Mesenchymal stem cell (in vitro differentiated cells and primary cell): ENCODE results near the gene SOWAHA.

Experiments used
- DNase-seq: peaks from one replicate; pipeline ENCODE4 v3.0.0-alpha.2; 2013
- H2AFZ ChIP-seq: one replicate; pipeline ENCODE4 v1.6.1; 2013; ENCODE audit warnings: low read depth, mild to moderate bottlenecking, control low read depth, inconsistent platforms, low read length, moderate library complexity
- H2AK5ac ChIP-seq: 2 replicates; pipeline ENCODE4 v1.6.1; 2013; ENCODE audit warnings: low read length, moderate library complexity, mild to moderate bottlenecking, inconsistent platforms; ENCODE audit not compliant: severe bottlenecking
- H2BK120ac ChIP-seq: one replicate; pipeline ENCODE4 v1.6.1; 2013; ENCODE audit warnings: low read depth, mild to moderate bottlenecking, inconsistent platforms, low read length, moderate library complexity
- H2BK12ac ChIP-seq, 2 experiments: one replicate each; pipeline ENCODE4 v1.6.1; 2013; ENCODE audit warnings: inconsistent platforms in 2 of 2, low read length in 2 of 2, mild to moderate bottlenecking in 2 of 2, moderate library complexity in 2 of 2, control low read depth in 1 of 2
- H2BK15ac ChIP-seq: one replicate; pipeline ENCODE4 v1.6.1; 2013; ENCODE audit warnings: mild to moderate bottlenecking, low read depth, inconsistent platforms; ENCODE audit not compliant: poor library complexity, severe bottlenecking
- H2BK5ac ChIP-seq: 2 replicates; pipeline ENCODE4 v1.6.1; 2013; ENCODE audit warnings: low read depth, mild to moderate bottlenecking, low read length, control low read depth, inconsistent platforms; ENCODE audit not compliant: poor library complexity, severe bottlenecking
- H3K14ac ChIP-seq, 2 experiments: one replicate each; pipeline ENCODE4 v1.6.1; 2013; ENCODE audit warnings: inconsistent platforms in 2 of 2, low read length in 2 of 2, control low read depth in 1 of 2, mild to moderate bottlenecking in 1 of 2, moderate library complexity in 1 of 2
- H3K18ac ChIP-seq, 2 experiments: one replicate each; pipeline ENCODE4 v1.6.1; 2013; ENCODE audit warnings: inconsistent platforms in 2 of 2, low read length in 2 of 2, control low read depth in 1 of 2, low read depth in 1 of 2, mild to moderate bottlenecking in 1 of 2
- H3K23ac ChIP-seq, 2 experiments: one replicate each; pipeline ENCODE4 v1.6.1; 2013; ENCODE audit warnings: inconsistent platforms in 2 of 2, low read length in 2 of 2, mild to moderate bottlenecking in 2 of 2, moderate library complexity in 2 of 2, control low read depth in 1 of 2
- H3K27ac ChIP-seq: 2 replicates; pipeline ENCODE4 v1.5.1; 2013; ENCODE audit warnings: mild to moderate bottlenecking, moderate library complexity, low read length, control low read depth, inconsistent platforms; ENCODE audit not compliant: poor library complexity, severe bottlenecking
- H3K27me3 ChIP-seq, 2 experiments: 2 replicates each; pipeline versions ENCODE4 v1.6.1 to v1.7.0; 2013; ENCODE audit warnings: low read length in 2 of 2, mild to moderate bottlenecking in 2 of 2, moderate library complexity in 2 of 2, control low read depth in 1 of 2, inconsistent platforms in 1 of 2; ENCODE audit not compliant: control insufficient read depth in 1 of 2, insufficient read depth in 1 of 2
- H3K36me3 ChIP-seq, 2 experiments: 2 replicates each; pipeline versions ENCODE4 v1.6.1 to v1.7.0; 2013; ENCODE audit warnings: low read length in 2 of 2, control low read depth in 1 of 2, inconsistent platforms in 1 of 2, low read depth in 1 of 2, mild to moderate bottlenecking in 1 of 2; ENCODE audit not compliant: insufficient read depth in 2 of 2, control insufficient read depth in 1 of 2
- H3K4ac ChIP-seq, 2 experiments: one replicate each; pipeline ENCODE4 v1.6.1; 2013; ENCODE audit warnings: inconsistent platforms in 2 of 2, low read length in 2 of 2, mild to moderate bottlenecking in 2 of 2, moderate library complexity in 2 of 2, control low read depth in 1 of 2, low read depth in 1 of 2
- H3K4me1 ChIP-seq: 2 replicates; pipeline ENCODE4 v1.6.1; 2013; ENCODE audit warnings: low read depth, low read length, control low read depth; ENCODE audit not compliant: control insufficient read depth, insufficient read depth
- H3K4me2 ChIP-seq: 2 replicates; pipeline ENCODE4 v1.6.1; 2013; ENCODE audit warnings: low read length, mild to moderate bottlenecking, inconsistent platforms; ENCODE audit not compliant: poor library complexity, severe bottlenecking
- H3K4me3 ChIP-seq, 2 experiments: 2 replicates each; pipeline versions ENCODE4 v1.5.1 to v1.7.0; 2013; ENCODE audit warnings: low read length in 2 of 2, mild to moderate bottlenecking in 2 of 2, control low read depth in 1 of 2, low read depth in 1 of 2; ENCODE audit not compliant: insufficient read depth in 1 of 2
- H3K79me1 ChIP-seq: replicated peaks from 2 replicates; pipeline ENCODE4 v1.6.1; 2013; ENCODE audit warnings: mild to moderate bottlenecking, control low read depth, low read length, inconsistent platforms; ENCODE audit not compliant: poor library complexity, severe bottlenecking
- H3K9ac ChIP-seq: 2 replicates; pipeline ENCODE4 v1.7.0; 2013; ENCODE audit warnings: mild to moderate bottlenecking, low read length, moderate library complexity
- H3K9me3 ChIP-seq: 2 replicates; pipeline ENCODE4 v1.7.0; 2013; ENCODE audit warnings: mild to moderate bottlenecking, low read length; ENCODE audit not compliant: control insufficient read depth
- H4K8ac ChIP-seq: one replicate; pipeline ENCODE4 v1.6.1; 2013; ENCODE audit warnings: inconsistent platforms, mild to moderate bottlenecking, low read length, moderate library complexity
- H4K91ac ChIP-seq: one replicate; pipeline ENCODE4 v1.6.1; 2013; ENCODE audit warnings: mild to moderate bottlenecking, low read length, inconsistent platforms
- WGBS: methylation state at CpG from one replicate; pipeline ENCODE4 v1.1.7; 2013; ENCODE audit warnings: mixed read lengths; 5-methylcytosine and 5-hydroxymethylcytosine counted together

Gene SOWAHA

DNA sequence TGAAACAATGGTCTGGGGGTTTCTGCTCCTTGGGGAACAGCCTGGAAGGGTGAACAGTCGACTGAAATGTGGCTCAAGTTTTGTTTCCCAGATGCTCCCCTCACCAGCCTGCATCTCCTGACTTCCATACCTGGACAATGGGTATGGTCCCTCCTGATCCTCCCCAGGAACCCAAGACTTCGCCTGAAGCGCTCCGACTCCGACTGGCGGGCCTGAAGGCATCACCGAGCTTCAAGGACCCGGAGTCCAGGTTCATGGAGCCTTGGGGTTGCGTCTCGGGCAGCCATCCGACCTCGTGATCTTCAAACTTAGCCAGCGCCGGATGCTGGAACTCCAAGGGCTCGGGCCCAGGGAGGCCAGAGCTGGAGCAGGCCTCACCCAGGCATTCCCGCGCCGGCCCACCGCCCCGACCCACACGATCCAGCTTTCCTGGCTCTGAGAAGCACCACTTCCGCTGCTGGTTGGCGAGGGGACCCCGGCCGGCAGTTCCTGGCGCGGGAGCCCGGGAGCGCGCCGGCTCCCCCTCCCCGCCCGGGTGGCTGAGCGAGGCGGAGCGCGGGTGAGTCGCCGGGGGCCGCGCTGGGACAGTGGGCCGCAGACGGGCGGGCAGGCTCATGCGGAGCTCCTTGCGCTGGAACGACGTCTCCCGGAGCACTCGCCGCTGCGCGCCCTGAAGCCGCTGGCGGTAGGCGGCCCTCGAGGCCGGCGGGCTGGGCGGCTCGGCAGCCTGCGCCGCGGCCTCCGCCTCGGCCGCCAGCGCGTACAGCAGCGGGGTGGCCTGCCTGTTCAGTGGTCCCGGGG, 12.1 kb downstream of the SOWAHA start:
- no peaks in the 10 kb centered on the region for H3K9me3 ChIP-seq
- WGBS = 36% methylated on average over 67 of the region's 71 CpGs
- no peak overlapping the region for H3K27ac ChIP-seq

DNA sequence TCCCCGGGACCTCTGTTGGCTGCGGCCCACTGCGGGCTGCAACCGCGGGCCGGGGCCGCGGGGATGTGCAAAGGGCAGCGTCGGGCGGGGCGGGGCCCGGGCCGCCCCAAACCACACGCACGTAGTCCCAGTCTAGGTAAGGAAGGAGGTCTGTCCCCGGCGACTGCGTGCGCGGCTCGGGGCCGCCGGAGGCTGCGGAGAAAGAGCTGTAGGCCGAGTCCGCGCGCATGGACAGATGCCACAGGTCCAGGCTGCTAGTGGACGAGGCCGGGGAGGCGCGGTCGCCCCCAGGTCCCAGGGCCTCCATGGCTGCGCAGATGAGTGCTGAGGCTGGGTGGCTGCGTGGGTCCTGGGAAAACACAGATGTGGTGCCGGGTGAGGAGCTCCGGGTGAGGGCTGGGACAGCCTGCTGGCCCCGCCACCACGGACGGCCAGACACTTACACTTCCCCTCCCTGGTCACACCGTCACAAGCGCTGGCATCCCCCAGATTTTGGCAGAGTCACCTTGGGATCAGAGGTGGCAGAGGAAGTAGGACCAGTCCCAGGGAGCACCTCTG, 12.8 kb downstream of the SOWAHA start:
- Histone ChIP-seq H4K91ac (no peak overlapping the region), H4K8ac (peak overlapping the region; percentile 53), H3K18ac (peak overlapping the region; percentile 15 to 42), H3K27ac (no peak overlapping the region), H3K9me3 (no peaks in the 10 kb centered on the region), H3K23ac (peak overlapping the region in 1 of 2 experiments; percentile 10), H3K14ac (peak overlapping the region in 1 of 2 experiments; percentile 14), H3K4me2 (no peak overlapping the region), H3K36me3 (peaks cover 11 to 14% of the 10 kb centered on the region in 2 experiments), H3K79me1 (peaks cover 7% of the 10 kb centered on the region), H3K4ac (peak overlapping the region in 1 of 2 experiments; percentile 3), H2BK12ac (peak overlapping the region in 1 of 2 experiments; percentile 46), H3K4me3 (no peak overlapping the region), H2AK5ac (no peak overlapping the region), H2AFZ (peak overlapping the region; percentile 18), H2BK120ac (no peak overlapping the region), H2BK5ac (no peak overlapping the region), H2BK15ac (peak overlapping the region; percentile 44), H3K9ac (no peak overlapping the region), H3K27me3 (no peaks in the 10 kb centered on the region), H3K4me1 (peaks cover 25% of the 10 kb centered on the region)
- 38% methylated on average over 34 of the region's 43 CpGs for WGBS
- DNase-seq = no peak

More for the DNA sequence above, 12.1 kb downstream of the SOWAHA start:
- Histone ChIP-seq H4K91ac (no peak overlapping the region), H2BK15ac (peak overlapping the region; percentile 44), H3K4ac (peak overlapping the region in 1 of 2 experiments; percentile 12), H3K4me3 (no peak overlapping the region), H2BK12ac (no peak overlapping the region), H2BK120ac (no peak overlapping the region), H3K9ac (no peak overlapping the region), H3K36me3 (peaks cover 11 to 14% of the 10 kb centered on the region in 2 experiments), H3K79me1 (peaks cover 7% of the 10 kb centered on the region), H2BK5ac (no peak overlapping the region), H3K27me3 (no peaks in the 10 kb centered on the region), H3K4me1 (peaks cover 19% of the 10 kb centered on the region), H3K14ac (peak overlapping the region in 1 of 2 experiments; percentile 38), H2AFZ (peak overlapping the region; percentile 18), H3K23ac (no peak overlapping the region), H4K8ac (peak overlapping the region; percentile 67), H3K4me2 (no peak overlapping the region), H2AK5ac (no peak overlapping the region), H3K18ac (peak overlapping the region; percentile 42)
- no peak for DNase-seq

DNA sequence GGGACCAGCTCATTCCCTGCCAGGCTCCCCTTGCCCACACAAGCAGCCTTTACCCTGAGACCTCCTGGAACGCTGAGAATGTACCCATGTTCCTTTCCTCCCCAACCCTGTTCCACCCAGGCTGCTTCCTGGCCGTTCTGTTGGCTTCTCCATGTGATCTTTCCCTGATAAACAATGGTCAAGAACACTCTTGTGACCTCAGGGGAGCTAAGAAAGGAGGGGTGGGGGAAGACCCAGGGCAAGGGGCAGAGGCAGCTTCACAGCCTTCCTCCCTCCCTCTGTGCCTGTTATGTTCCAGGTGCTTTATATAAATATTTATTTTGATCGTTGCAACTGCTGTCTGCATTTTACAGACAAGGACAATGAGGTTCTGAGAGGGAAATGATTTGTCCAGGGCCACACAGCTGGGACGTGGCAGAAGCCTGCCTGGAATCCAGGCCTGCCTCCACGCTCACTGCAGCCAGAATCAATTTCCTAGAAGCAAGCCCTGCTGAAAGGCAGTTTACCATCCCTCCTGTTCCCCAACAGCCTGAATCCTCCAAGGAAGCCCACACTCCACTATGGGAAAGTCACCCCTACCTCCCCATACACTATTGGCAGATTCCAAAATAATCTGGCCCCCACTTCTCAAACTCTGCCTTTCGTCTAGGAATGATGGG, 13.5 kb downstream of the SOWAHA start:
- H3K18ac ChIP-seq = peak overlapping the region in 1 of 2 experiments; percentile 15
- no peak overlapping the region for H2AK5ac ChIP-seq
- no peak overlapping the region for H3K23ac ChIP-seq
- H3K4me1 ChIP-seq = peaks cover 23% of the 10 kb centered on the region
- H3K79me1 ChIP-seq = peaks cover 7% of the 10 kb centered on the region
- no peak overlapping the region for H3K4ac ChIP-seq
- no peak overlapping the region for H3K27ac ChIP-seq
- 54% methylated on average over 6 of the region's 6 CpGs for WGBS
- H3K4me2 ChIP-seq = no peak overlapping the region
- peaks cover 11 to 14% of the 10 kb centered on the region in 2 experiments for H3K36me3 ChIP-seq
- H2BK12ac ChIP-seq = no peak overlapping the region
- no peak overlapping the region for H2BK15ac ChIP-seq
- H3K9me3 ChIP-seq = no peaks in the 10 kb centered on the region
- no peak overlapping the region for H4K91ac ChIP-seq
- no peak overlapping the region for H3K14ac ChIP-seq
- H2AFZ ChIP-seq = no peak overlapping the region
- H2BK5ac ChIP-seq = no peak overlapping the region
- H4K8ac ChIP-seq = no peak overlapping the region
- H3K9ac ChIP-seq = no peak overlapping the region
- H3K4me3 ChIP-seq = no peak overlapping the region
- H3K27me3 ChIP-seq = no peaks in the 10 kb centered on the region
- peak; percentile 65 for DNase-seq
- peak overlapping the region; percentile 54 for H2BK120ac ChIP-seq
